ENCODE results near the gene XRN1.

GRCh38 chr3:142275856-142276255 lies 172.0 kb downstream of the XRN1 start:
- TF ChIP-seq POLR2A (IDR thresholded peaks at IDR 0.05; ENCODE audit: extremely low read depth, insufficient read length): no peak
- TF ChIP-seq, protein P1, sequence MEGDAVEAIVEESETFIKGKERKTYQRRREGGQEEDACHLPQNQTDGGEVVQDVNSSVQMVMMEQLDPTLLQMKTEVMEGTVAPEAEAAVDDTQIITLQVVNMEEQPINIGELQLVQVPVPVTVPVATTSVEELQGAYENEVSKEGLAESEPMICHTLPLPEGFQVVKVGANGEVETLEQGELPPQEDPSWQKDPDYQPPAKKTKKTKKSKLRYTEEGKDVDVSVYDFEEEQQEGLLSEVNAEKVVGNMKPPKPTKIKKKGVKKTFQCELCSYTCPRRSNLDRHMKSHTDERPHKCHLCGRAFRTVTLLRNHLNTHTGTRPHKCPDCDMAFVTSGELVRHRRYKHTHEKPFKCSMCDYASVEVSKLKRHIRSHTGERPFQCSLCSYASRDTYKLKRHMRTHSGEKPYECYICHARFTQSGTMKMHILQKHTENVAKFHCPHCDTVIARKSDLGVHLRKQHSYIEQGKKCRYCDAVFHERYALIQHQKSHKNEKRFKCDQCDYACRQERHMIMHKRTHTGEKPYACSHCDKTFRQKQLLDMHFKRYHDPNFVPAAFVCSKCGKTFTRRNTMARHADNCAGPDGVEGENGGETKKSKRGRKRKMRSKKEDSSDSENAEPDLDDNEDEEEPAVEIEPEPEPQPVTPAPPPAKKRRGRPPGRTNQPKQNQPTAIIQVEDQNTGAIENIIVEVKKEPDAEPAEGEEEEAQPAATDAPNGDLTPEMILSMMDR (IDR thresholded peaks at IDR 0.05; ENCODE audit: low read depth, low read length): no peak
- TF ChIP-seq, protein P2, sequence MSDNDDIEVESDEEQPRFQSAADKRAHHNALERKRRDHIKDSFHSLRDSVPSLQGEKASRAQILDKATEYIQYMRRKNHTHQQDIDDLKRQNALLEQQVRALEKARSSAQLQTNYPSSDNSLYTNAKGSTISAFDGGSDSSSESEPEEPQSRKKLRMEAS (IDR thresholded peaks at IDR 0.05; ENCODE audit: low read depth, low read length): no peak
- no peak for TF ChIP-seq MYC (IDR thresholded peaks at IDR 0.05; ENCODE audit: low read depth, low read length)
